Fibroblast of mammary gland (primary cell): ENCODE results near the gene PAQR6.
"Not testable (repeated sequence)": the region's sequence is repeated elsewhere in the genome, so short reads cannot be mapped to it uniquely, and the experiment has no call there.

Experiments used
- DNase-seq: peaks from one replicate; pipeline ENCODE4 v3.0.0-alpha.2; 2010; ENCODE audit warnings: low read depth
- H3K4me3 ChIP-seq: 2 replicates; pipeline ENCODE4 v1.5.1; 2011; ENCODE audit warnings: low read depth, mild to moderate bottlenecking, low read length, moderate library complexity; ENCODE audit not compliant: control insufficient read depth
- TF ChIP-seq, protein P1 (sequence below): conservative IDR thresholded peaks from 2 replicates; pipeline ENCODE4 v1.5.1; 2011; ENCODE audit warnings: low read depth, low read length, inconsistent platforms; ENCODE audit not compliant: control insufficient read depth, insufficient read depth

PAQR6 gene

DNA sequence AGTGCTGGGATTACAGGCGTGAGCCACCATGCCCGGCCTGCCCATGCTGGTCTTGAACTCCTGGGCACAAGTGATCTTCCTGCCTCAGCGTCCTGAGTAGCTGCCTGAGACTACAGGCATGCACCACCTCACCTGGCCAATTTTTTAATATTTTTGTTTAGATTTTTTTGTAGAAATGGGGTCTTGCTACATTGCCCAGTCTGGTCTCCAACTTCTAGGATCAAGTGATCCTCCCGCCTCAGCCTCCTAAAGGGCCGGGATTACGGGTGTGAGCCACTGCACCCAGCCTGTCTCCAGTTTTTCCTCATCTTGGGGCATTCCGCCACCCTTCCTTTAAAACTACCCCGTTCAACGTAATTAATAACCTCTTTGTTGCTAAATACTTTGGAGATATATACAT is 27.6 kb downstream of the PAQR6 start:
- H3K4me3 ChIP-seq, result no peak overlapping the region
- DNase-seq, result no peak
- TF ChIP-seq, protein P1, sequence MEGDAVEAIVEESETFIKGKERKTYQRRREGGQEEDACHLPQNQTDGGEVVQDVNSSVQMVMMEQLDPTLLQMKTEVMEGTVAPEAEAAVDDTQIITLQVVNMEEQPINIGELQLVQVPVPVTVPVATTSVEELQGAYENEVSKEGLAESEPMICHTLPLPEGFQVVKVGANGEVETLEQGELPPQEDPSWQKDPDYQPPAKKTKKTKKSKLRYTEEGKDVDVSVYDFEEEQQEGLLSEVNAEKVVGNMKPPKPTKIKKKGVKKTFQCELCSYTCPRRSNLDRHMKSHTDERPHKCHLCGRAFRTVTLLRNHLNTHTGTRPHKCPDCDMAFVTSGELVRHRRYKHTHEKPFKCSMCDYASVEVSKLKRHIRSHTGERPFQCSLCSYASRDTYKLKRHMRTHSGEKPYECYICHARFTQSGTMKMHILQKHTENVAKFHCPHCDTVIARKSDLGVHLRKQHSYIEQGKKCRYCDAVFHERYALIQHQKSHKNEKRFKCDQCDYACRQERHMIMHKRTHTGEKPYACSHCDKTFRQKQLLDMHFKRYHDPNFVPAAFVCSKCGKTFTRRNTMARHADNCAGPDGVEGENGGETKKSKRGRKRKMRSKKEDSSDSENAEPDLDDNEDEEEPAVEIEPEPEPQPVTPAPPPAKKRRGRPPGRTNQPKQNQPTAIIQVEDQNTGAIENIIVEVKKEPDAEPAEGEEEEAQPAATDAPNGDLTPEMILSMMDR, result no peak

DNA sequence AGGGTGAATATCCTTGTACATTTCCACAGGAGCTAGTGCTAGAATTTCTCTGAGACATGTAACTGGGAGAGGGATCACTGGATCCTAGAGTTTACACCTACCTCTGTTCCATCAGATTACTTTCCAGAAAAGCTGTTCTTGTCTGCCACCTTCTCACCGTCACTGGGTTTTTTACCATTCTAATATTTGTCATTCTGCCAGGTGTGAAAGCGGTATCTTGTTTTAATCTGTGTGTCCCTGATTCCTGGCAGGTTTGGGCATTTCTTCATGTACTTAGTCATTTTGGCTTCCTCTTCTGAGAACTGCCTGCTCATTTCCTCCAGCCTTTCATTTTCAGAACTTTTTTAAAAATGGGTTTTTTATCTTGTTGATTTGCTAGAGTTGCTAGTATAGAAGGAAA is 30.0 kb downstream of the PAQR6 start:
- peak; percentile 63 for DNase-seq
- H3K4me3 ChIP-seq, result no peak overlapping the region
- TF ChIP-seq, protein P1, result no peak

- not testable (repeated sequence) for H3K4me3 ChIP-seq, DNase-seq
Observed at GRCh38 chr1:156216361-156217086, 31.3 kb downstream of the PAQR6 start.

DNA sequence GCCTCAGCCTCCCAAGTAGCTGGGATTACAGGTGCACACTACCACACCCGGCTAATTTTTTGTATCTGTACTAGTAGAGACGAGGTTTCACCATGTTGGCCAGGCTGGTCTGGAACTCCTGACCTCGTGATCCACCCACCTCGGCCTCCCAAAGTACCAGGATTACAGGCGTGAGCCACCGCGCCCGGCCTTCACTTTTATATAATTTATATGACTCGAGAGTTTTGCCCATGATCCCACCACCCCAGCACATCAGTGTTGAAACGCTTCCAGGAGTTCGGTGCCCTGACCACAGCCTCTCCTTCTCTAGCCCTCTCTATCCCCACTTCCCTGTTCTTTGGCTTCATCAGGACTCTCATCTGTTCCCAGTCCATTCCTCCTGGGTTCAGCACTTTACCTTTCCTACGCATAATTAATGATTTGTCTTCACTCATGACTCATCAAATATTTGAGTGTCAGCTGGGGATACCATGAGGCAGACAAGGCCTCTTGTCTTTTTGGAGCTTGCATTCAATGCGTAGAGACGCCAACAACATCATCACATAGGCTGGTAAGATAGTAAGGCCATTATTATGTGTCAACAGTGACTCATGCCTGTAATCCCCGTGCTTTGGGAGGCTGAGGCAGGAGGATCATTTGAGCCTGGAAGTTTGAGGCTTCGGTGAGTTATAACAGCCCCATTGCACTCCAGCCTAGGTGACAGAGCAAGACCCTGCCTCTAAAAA is 33.7 kb downstream of the PAQR6 start:
- H3K4me3 ChIP-seq, result peak overlapping the region; percentile 94
- TF ChIP-seq, protein P1, result no peak
- DNase-seq, result peak; percentile 90

DNA sequence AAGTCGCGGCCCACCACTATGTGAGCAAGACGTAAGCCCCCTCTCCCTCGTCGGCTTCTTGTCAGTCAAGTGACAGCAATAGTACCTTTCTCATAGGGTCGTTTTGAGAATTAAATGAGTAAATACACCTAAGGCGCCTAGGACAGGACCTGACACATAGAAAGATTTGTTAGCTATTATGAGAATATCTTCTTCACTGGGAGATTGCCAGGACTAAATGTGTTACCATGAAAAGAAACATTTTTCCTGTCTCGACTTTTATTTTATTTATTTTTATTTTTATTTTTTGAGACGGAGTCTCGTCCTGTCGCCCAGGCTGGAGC is 34.3 kb downstream of the PAQR6 start:
- peak overlapping the region; percentile 94 for H3K4me3 ChIP-seq
- DNase-seq, result no peak
- TF ChIP-seq, protein P1, result no peak

GRCh38 chr1:156212833-156213643 is 34.8 kb downstream of the PAQR6 start, which contains the start of gene PMF1:
PMF1 (plus strand) TSS chr1:156213007; CDS start chr1:156213016, 9 bp downstream.
- peak; percentile 94 for DNase-seq
- peak within 1 kb of the TSS; percentile 94 for H3K4me3 ChIP-seq
- TF ChIP-seq, protein P1, result no peak

DNA sequence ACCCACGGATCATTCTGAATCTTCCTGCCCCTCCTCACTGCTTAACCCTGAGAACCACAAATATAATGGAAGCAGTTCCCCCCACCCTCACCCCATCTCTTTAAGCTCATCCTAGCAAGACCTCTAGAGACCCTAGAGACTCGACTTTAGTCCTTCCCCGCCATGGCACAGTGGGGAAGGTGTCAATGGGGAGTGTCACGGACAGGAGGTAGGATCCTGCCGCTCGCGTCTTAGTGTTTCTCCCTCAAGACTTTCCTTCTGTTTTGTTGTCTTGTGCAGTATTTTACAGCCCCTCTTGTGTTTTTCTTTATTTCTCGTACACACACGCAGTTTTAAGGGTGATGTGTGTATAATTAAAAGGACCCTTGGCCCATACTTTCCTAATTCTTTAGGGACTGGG is 35.7 kb downstream of the PAQR6 start:
- peak overlapping the region; percentile 94 for H3K4me3 ChIP-seq
- TF ChIP-seq, protein P1, result no peak
- DNase-seq, result no peak
